ENCODE data around the gene EDARADD.

DNA sequence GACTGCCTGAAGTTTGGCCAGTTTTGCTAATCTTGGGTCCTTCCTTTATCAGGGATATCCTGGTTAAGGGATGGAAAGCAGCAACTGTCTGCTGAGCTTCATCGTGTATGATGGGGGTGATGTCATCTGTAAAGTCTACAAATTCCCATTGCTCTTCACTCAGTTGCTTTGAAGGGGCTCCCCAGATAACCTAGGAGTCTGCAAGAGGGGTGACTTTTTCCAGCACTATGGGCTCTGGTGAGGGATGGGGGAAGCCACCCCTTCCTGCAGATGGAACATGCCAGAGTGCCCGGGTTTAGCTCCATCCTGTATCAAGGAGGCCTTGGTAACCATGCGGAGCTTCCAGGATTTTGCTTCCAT is 28.4 kb downstream of the EDARADD start:
- no peak for TF ChIP-seq POLR2A (IDR thresholded peaks at IDR 0.05)
- TF ChIP-seq, protein P1, sequence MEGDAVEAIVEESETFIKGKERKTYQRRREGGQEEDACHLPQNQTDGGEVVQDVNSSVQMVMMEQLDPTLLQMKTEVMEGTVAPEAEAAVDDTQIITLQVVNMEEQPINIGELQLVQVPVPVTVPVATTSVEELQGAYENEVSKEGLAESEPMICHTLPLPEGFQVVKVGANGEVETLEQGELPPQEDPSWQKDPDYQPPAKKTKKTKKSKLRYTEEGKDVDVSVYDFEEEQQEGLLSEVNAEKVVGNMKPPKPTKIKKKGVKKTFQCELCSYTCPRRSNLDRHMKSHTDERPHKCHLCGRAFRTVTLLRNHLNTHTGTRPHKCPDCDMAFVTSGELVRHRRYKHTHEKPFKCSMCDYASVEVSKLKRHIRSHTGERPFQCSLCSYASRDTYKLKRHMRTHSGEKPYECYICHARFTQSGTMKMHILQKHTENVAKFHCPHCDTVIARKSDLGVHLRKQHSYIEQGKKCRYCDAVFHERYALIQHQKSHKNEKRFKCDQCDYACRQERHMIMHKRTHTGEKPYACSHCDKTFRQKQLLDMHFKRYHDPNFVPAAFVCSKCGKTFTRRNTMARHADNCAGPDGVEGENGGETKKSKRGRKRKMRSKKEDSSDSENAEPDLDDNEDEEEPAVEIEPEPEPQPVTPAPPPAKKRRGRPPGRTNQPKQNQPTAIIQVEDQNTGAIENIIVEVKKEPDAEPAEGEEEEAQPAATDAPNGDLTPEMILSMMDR (IDR thresholded peaks at IDR 0.05) = no peak

Data from thyroid gland (tissue), 4 donors.